Left colon (tissue), 2 donors: Measurements from ENCODE around the gene FOXD1. TPM values are rescaled to one million over a fixed set of nuclear protein-coding genes. Genes with fewer than 3 reads are reported as not detected.
A peak's percentile ranks its signal among the peaks of the same experiment; 100 is the strongest.

Experiments used
- ATAC-seq: fragments of 200-7000 bp; cut with Tn5 transposase; one replicate; pipeline ENCODE4 v1.9.1; 2020; ENCODE audit warnings: mild to moderate bottlenecking, moderate library complexity
- DNase-seq, 2 donors: peaks; one replicate each; pipeline ENCODE4 v3.0.0-alpha.2; 2020
- intact Hi-C, 2 donors: fragments of 100-400 bp; cut with DNase I in 1 of 2; cut with micrococcal nuclease in 1 of 2; formaldehyde crosslinking; loops; one replicate each; pipeline versions ENCODE4 v1.11.2 to v1.14.0; 2022; cut with DNase I, micrococcal nuclease
- total RNA-seq, 2 donors: library from RNA; stranded (reverse); fragmentation: NEBNext Ultra II Directional; extraction: Animal tissue kit (Norgen Biotek cat#: 25700); gene quantifications; one replicate each; pipeline ENCODE4 v1.2.1, GENCODE V29; 2021
- donor health status: DM: no; HTN: no; CAD: no.
- donor health status: DM: yes; HTN: yes; CAD: no.

FOXD1 gene
- total RNA-seq, 2 donors from 2014 or later, result 0.20 TPM; not detected in 1

DNA sequence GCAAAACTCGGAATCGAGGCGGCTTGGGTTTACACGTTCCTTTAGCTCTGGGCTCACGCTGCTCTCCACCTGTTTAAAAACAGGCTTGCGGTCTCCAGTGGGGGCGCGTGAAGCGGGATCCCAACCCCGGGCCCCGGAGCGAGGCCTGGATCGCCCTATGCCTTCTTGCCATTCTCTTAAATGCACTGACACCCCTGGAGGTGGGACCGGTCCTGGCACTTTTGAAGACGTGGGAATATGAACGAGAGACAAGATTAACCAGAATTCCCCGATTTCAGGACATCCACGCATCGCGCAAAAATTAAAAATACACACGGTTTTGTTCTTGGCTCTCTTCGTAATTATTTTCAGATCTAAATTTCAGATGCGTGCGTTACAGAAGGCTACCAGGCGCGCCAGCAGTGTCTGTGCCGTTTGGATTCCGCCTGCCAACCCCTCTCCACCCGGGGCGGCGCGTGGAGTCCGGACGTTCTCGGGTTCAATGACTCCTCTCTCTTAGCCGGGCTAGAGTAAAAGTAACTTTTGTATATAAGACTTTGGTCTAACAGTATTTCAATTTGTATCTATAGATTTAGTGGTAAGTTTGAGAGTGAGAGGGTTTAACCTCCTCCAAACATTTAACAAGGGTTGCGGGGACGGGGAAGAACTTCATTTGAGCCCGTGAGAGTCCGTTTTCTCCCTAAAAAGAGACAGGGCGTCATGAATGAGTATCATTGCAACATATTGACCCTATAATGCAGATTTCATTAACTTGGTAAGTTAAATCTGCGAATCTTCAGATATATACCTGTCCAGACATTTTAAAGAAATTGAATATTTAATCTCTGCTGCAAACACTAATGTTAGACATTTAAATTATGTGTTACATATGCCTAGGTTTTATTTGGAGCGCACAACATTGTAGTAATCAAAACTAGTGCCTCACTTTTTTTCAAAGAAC is 3.8 kb downstream of the FOXD1 start:
- no peak for ATAC-seq
- intact Hi-C loops, result no loop called here
- no peak for DNase-seq

DNA sequence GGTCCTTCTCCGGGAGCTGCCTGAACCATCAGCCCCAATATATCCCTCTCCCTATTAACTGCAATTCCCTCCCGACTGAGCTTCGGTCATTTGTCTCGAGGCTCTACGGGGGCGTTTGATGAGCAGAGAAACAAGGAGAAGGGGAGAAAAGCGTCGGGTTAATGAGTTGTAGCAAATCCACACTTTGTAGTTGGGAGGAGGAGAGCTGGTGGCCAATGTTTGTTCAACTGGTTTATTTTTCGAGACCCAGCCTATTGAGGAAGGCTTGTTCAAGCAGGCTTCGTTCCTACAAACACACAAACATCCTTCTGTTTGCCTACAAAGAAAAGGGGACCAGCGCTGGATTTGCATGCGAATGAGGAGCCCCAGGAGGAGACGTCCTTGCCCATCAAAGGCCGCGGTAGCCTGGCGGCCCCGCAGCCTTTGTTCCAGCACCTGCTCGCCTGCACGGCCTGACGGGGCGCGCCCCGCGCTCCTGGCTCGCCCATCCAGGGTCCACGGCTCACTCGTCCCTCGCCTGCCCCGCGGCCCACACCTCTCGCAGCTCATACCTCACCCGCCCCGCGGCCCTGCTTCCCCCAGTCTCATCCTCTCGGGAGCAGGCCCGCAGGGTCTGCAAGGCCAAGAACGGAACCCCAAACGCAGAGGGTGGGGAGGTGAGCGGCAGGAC is 4.6 kb downstream of the FOXD1 start:
- ATAC-seq, result no peak
- intact Hi-C loops, result no loop called here

DNA sequence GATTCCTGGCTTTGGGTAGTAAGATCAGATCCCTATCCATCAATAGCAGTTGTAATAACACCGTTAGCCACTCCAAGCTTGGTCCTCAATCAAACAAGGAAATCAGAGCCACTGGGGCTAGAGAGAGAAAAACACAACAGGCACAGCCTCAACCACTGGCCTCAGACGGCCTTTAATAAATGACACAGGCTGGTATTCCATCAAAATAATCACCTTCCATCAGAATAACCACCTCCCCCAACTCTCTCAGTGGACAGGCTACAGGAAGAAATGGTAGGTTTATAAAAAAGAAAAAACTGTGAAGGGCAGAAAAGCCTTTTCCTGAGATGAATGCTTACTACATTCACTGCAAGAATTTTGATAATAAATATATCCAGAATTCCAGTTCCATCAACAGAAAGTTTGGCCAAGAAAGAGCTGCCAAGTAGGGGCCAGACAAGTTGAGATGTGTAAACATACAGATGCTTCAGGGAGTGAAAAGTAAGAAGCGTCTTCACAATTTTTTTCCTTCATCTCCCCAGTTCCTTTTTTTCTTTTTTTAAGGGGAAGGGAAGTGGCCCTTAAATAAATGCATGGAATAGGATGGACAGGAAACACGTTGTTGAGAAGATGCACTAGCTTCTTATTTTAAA is 5.5 kb downstream of the FOXD1 start:
- no peak for ATAC-seq
- intact Hi-C loops, result no loop called here
- no peak for DNase-seq

More for the DNA sequence above, 4.6 kb downstream of the FOXD1 start:
- DNase-seq, result no peak

DNA sequence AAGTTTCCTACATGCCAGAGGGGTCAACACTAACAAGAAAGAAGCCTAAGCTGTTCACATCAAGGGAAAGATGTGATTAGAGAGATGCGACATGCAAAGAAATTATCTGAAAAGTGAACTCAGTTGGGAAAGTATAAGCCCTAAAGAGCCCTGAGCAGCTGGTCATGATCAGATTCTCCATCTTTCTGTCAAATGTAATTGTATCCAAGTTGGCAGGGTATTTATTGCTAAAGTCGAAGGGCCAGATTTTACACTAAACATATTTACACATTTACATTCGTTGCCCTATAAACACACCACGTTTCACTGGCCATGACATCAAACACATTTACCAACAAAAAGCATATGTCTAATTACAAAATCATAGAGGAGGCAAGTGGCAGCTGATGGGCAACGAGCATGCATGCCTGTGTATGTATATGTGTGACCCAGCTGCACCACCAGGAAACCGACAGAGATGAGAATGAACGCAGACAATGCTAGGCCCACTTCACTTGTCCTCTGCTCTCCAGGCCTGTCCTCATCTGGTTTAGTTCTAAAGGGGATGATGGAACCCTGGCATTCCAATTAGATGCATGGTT is 6.3 kb downstream of the FOXD1 start:
- no peak for ATAC-seq
- no peak for DNase-seq
- intact Hi-C loops, result no loop called here

DNA sequence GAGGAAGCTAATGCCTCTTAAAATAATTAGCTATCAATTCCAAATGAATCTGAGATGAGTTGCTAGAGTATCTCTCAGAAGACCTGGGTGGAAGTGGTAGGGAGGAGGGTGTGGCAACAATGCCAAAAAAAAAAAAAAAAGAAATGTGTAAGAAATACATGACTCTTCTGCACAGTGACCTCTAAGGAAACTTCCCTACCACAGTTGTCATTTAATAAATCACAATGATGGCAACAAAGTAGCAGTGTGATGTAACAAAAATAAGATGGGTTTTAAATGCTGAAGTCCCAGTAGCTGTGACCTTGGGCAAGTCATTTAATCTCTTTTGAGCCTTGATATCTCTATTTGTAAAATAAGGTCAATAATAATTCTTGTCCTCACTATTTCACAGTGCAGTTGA is 7.2 kb downstream of the FOXD1 start:
- intact Hi-C loops, result no loop called here
- ATAC-seq (no peak), DNase-seq (no peak)

DNA sequence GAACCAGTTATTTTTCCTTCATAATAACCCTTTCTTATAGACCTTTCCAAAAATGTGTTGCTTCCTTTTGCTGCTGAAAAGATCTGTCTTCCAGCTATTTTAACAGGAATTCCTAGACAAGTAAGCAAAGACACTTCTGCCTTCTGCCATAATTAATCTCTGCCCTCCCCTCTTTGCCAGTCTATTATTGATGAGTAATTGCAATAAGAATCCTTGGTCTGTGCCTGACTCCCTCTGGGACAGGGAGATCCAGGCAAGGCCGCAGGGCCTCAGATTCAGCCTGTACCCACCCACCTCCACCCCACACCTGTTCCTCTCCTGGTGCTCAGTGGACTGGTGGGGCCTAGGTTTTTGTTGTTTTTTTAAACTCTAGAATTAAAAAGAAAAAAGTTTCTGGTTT is 8.3 kb downstream of the FOXD1 start:
- DNase-seq (no peak), ATAC-seq (no peak)
- intact Hi-C loops, result no loop called here

DNA sequence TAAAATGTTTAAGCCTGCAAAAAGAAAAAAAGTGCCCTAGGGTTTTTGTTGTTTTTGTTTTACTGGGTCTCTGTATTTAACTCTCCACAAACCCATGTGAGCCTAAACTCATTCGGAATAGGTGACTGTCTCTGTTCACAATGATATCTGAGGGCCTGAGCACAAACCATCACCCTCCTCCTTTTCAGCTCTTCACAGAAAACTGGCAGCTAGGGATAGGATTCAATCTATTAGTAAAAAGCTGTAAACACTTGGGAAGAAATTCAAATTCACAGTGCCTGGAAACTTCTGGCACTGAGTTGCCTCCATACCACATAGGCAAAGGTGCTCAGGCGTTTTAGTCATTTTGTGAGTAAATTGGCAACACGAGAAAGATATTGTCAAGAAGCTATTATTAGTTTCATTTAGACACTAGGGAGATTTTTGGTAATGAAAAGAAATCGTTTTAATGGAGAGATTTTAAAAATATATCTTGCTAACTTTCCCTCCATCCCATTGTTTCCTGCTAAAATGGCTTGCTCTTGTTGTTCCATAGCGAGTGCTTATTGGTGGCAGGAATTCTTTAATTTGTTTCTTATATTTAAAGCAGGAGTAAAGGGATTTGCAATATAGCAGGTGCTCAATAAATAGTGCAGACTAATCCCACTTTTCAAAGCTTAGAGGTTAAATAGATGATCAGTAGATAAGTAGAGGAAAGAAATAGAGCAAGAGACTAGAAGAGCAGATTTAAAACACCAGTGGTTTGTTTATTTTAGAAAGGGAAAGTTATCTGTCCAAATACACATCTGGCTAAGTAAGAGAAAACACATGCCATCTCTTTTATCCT is 9.7 kb downstream of the FOXD1 start:
- ATAC-seq (no peak), DNase-seq (no peak)
- intact Hi-C loops, result no loop called here

DNA sequence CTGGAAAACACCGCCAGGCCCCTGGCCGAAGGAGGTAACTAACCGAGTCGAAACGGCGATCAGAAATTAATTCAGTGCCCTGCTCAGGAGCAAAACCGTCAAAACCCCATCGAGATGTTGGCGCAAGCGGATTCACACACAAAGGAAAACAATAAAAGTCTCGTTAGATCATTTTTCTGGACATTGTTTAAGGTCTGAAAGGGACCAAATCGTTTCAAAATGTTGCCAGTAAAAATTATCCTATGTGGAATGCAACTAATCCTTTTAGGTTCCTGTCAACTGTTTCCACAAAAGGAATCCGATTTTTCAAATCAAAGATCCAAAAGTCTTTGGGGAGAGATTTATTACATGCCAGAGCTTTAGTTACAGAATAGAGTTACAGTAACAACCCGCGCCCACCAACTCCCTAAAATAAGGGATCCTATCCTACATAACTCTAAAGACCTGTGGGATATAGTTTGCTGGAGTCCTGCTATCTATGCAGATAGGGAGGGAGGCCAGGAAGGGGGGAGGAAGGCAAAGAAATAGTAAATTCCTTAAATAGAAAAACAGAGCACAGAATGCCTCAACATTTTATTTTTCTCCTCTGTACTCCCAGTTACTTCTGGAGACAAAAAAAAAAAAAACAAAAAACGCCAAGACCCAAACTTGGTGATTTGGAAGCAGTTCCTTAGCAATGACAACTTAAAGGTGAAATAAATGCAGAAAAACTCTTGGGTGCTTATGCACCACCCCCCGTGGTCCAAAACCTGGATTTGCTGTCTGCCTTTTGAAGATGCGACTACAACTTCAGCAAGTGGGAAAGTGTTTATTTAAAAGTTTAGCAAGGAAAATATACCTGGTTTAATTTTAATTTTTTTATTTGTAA is 10.6 kb downstream of the FOXD1 start:
- intact Hi-C loops, result no loop called here
- DNase-seq (no peak), ATAC-seq (no peak)

DNA sequence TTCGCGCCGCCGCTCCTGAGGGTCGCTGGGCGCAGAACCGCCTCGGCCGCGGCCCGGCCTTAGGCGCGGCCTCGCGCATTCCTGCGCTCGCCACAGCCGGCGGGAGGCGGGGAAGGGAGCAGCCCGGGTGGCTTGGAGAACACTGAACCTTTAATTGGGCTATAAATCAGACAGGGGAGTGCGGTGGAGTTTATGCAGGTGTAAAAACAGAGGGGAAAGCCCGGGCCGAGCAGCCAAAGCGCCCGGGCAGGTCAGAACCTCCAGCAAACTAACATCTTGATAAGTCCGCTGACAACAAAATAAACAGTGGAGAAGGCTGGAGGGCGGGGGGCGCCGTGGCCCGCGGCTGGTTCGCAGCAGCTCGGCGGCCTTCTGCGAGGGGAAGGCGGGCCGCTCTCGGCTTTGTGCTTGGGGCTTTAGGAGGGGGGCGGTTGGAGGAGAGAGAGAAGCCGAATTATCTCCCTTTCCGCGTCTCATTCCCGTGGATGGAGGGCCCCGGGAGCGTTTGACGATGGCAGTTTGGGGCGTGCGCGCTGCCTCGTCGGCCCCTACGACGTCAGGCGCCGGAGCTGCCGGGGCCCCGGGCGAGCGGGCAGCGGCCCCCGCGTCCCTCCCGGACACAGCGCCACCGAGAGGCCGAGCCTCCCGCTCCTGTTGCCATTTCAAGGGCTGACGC is 11.3 kb downstream of the FOXD1 start:
- intact Hi-C loops, result no loop called here
- DNase-seq (peak; percentile 45 to 56), ATAC-seq (peak; percentile 95)

DNA sequence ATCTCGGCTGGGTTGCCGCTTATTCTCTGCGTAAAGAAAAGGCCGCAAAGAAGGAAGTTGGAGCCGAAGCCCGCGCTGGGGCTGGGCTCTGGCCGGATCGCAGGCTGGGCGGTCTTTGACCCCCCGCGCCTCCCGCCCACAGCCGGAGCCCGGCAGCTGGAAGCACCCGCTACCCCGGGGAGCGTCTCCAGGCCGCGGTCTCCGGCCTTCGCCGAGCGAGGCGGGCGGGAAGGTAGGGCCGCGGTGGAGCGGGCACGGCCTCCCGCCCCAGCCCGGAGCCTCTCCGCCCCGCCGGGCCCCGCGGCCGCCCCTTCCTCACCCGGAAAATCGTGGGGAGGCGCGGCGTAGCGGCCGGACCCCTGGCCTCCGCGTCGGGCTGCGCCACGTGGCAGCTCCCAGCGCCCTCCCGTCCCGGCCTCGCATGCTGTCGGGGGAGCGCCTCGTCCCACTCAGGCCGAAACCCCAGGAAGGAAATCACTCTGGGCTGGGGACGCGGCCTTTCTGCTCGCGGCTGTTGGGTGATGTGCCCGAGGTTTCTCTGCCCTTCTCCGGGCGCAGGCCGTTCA is 12.0 kb downstream of the FOXD1 start:
- ATAC-seq (peak; percentile 73), DNase-seq (peak in 1 of 2 donors; percentile 37)
- intact Hi-C loops, result no loop called here

DNA sequence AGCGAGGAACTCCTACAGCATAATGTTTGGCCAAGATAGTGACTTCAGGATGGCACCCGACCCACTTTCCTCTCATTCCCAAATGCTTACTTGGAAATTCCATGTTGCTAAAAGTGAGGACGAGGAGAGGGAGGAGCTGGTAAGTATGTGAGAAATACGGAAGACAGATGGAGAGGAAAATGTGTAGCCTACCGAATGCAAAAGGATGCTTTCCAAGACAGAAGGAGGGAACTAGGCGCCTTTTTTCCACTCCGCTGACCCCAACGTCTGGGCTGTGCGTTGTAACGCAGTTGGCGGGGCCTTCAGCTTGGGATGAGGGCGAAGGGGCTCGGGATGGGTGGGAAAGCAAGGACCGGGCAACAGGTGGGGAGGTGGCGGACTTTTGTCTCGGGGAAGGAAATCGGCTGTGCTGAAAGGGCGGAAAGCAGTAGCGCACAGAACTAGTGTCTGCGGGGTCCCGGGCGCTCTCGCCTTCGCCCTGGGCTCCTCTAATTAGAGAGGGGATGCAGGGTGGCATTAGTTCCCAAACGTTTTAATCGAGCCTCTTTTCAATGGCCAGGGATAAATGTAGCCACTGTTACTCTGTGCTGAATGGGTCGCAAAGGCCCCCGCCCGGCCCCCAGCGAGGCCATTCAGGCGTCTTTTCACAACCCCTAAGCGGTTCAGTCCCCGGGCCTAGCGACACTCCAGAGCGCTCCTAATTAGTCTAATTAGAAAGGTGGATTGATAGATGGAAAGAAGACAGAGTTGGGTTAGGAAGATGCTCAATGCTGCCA is 12.6 kb downstream of the FOXD1 start:
- intact Hi-C loops, result no loop called here
- ATAC-seq (no peak), DNase-seq (no peak)

DNA sequence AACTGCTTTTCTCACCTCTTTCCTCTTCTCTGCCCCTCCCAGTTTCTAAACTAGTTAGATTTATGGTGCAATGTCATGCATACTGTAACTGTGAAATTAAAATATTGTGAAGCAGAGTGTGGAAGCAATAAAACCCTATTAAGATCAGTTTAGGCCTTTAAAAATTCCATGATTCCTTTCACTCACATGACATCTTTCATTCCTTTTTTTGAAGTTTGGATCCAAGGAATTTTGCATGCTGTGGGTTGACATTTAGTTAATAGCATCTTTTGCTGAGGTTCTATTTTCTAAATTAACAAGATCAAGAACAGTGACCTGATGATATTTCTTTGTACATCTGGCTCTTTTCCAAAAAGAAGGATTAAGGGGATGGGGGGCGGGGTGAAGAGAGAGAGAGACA is 13.7 kb downstream of the FOXD1 start:
- intact Hi-C loops, result no loop called here
- ATAC-seq, result no peak
- no peak for DNase-seq

DNA sequence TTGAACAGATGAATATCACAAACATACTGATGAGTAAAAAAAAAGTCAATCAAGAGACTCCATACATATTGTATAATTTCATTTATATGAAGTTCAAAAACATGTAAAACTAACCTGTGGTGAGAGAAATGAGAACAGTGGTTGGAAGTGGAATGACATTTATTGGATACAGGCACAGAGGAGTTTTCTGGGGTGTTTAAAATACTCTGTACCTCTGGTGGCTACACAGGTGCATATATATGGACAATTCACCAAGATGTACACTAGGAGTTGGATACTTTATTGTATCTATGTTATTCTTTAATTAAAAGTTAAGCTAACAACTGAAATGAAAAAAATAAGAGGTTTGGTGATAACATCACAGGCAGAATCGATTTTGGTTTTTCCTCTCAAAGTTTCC is 14.1 kb downstream of the FOXD1 start:
- DNase-seq (no peak), ATAC-seq (no peak)
- intact Hi-C loops, result no loop called here

DNA sequence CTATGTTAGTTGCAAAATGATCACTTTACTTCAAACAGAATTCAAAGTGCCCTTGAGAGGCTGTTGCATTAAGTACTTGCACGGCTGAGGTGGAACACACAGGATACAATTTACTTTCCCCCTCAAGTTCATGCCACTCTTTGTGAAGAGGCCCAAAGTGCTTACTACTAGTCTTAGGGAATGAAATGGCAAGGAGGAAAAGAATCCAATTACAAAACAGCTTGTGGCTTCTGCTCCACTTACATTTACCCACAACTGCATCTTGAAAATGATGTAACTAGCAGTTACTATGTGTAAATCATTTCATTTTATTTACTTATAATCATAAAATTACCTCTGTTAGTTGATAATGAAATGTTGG is 14.6 kb downstream of the FOXD1 start:
- DNase-seq (no peak), ATAC-seq (no peak)
- intact Hi-C loops, result no loop called here

DNA sequence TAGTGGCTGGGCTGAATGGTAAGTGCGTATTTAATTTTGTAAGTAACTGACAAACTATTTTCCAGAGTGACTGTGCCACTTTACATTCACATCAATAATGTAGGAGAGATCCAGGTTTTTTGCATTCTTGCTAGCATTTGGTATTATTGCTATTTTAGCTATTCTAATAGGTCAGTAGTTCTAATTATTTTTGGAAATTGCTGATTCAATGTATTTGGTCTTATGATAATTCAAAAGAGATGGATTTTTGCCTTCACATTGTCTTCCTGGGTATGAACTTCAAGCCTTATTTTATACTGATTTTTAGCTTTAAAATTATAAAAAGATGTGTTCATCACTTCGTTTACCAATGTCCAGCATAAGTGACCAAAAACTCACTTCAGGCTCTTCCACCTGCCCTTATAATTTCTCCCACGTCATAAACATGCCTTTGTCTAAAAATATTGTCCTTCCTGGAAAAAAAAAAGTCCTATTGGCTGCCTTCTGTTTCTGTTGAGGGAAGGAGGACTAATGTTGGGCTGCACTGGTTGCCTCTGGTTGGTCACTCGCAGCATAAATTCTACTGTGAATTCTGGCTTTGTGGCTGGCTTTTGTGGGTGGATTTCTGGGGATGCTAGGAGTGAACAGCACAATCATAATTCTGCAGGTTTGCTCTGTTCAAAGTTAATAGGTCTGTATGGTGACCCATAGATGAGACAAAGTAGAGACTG is 15.2 kb downstream of the FOXD1 start:
- ATAC-seq (no peak), DNase-seq (no peak)
- intact Hi-C loops, result no loop called here
